H1 (cell line): Measurements from ENCODE around the gene FCER2. TPM values are rescaled to one million over a fixed set of nuclear protein-coding genes. Genes with fewer than 3 reads are reported as not detected.

Source experiments
- CTCF ChIA-PET: fragments of 300-600 bp; sonication (Branson Sonifier 250); formaldehyde crosslinking; loops from one replicate; lab custom pipeline; 2021; ENCODE audit not compliant: partially characterized antibody; lab: Charles Lee
- POLR2A ChIA-PET: fragments of 300-600 bp; sonication (Branson Sonifier 250); formaldehyde crosslinking; loops from one replicate; lab custom pipeline; 2021; ENCODE audit warnings: inconsistent platforms; ENCODE audit not compliant: partially characterized antibody; lab: Charles Lee
- DNase-seq, 2 experiments: peaks; one replicate each; pipeline versions ENCODE4 v3.0.0 to v3.0.0-alpha.2; 2010 to 2022; ENCODE audit warnings: low spot score in 2 of 2, low read depth in 1 of 2, mixed read lengths in 1 of 2
- FAIRE-seq: peaks from 2 replicates; lab custom pipeline; 2011; peaks lifted over from hg19 to GRCh38; lab: Jason Lieb, UNC
- H2AFZ ChIP-seq: 2 replicates; pipeline ENCODE4 v1.8.1; 2012; ENCODE audit warnings: low read length, inconsistent platforms
- H2AK5ac ChIP-seq: 2 replicates; pipeline ENCODE4 v1.6.1; 2013; ENCODE audit warnings: low read depth, low read length
- H2BK120ac ChIP-seq: replicated peaks from 2 replicates; pipeline ENCODE3; 2013; ENCODE audit warnings: low read depth, low read length, inconsistent platforms
- H2BK12ac ChIP-seq: 2 replicates; pipeline ENCODE4 v1.6.1; 2013; ENCODE audit warnings: low read depth, low read length
- H2BK15ac ChIP-seq: 2 replicates; pipeline ENCODE4 v1.6.1; 2013; ENCODE audit warnings: low read length
- H2BK20ac ChIP-seq: 2 replicates; pipeline ENCODE4 v1.6.1; 2013; ENCODE audit warnings: low read length
- H2BK5ac ChIP-seq: 2 replicates; pipeline ENCODE4 v1.6.1; 2013; ENCODE audit warnings: low read depth, low read length
- H3K14ac ChIP-seq: 2 replicates; pipeline ENCODE4 v1.6.1; 2013; ENCODE audit warnings: inconsistent platforms; ENCODE audit not compliant: insufficient read length
- H3K18ac ChIP-seq: 2 replicates; pipeline ENCODE4 v1.6.1; 2013; ENCODE audit warnings: low read length; ENCODE audit errors: extremely low read depth
- H3K23ac ChIP-seq: 2 replicates; pipeline ENCODE4 v1.6.1; 2013; ENCODE audit warnings: inconsistent platforms; ENCODE audit not compliant: insufficient read length
- H3K23me2 ChIP-seq: 2 replicates; pipeline ENCODE4 v1.6.1; 2013; ENCODE audit warnings: low read depth, low read length
- H3K27ac ChIP-seq: 2 replicates; pipeline ENCODE4 v1.6.1; 2011; ENCODE audit warnings: low read depth, low read length, inconsistent platforms
- H3K27me3 ChIP-seq, 4 experiments: replicated peaks in 1 of 4; 1 replicate in 1 of 4; 2 replicates in 3 of 4; pipeline versions ENCODE4 v1.6.1 to v1.8.1; 2011 to 2013; ENCODE audit warnings: low read length in 3 of 4, mild to moderate bottlenecking in 3 of 4, inconsistent platforms in 2 of 4, mixed read lengths in 2 of 4, moderate library complexity in 1 of 4; ENCODE audit not compliant: control insufficient read depth in 3 of 4, insufficient read depth in 3 of 4; ENCODE audit errors: extremely low read depth in 1 of 4
- H3K36me3 ChIP-seq, 4 experiments: 2 replicates each; pipeline versions ENCODE4 v1.6.1 to v1.8.1; 2011 to 2013; ENCODE audit warnings: mild to moderate bottlenecking in 4 of 4, low read length in 3 of 4, moderate library complexity in 2 of 4, control low read depth in 1 of 4, inconsistent platforms in 1 of 4; ENCODE audit not compliant: insufficient read depth in 4 of 4, control insufficient read depth in 2 of 4
- H3K4ac ChIP-seq: replicated peaks from 2 replicates; pipeline ENCODE3; 2013; ENCODE audit warnings: low read length, low read depth, mixed read lengths, inconsistent platforms; ENCODE audit not compliant: insufficient read length
- H3K4me1 ChIP-seq, 4 experiments: replicated peaks in 1 of 4; 1 replicate in 1 of 4; 2 replicates in 3 of 4; pipeline versions ENCODE4 v1.6.1 to v1.8.1; 2011 to 2013; ENCODE audit warnings: low read length in 3 of 4, inconsistent platforms in 2 of 4, mixed read lengths in 1 of 4; ENCODE audit not compliant: insufficient read depth in 4 of 4, control insufficient read depth in 3 of 4
- H3K4me2 ChIP-seq, 2 experiments: 2 replicates each; pipeline versions ENCODE4 v1.6.1 to v1.8.1; 2011 to 2013; ENCODE audit warnings: low read depth in 2 of 2, low read length in 2 of 2, control low read depth in 1 of 2, inconsistent platforms in 1 of 2, mild to moderate bottlenecking in 1 of 2; ENCODE audit not compliant: insufficient read depth in 1 of 2
- H3K4me3 ChIP-seq, 4 experiments: fragments of 200-600, 300-600 bp in 1 of 4; sonication (generic), shearing (Covaris generic), sonication (Bioruptor Twin) in 1 of 4; 2 replicates each; pipeline versions ENCODE4 v1.5.1 to v1.8.1; 2011 to 2016; ENCODE audit warnings: low read length in 4 of 4, low read depth in 3 of 4, control low read depth in 2 of 4, inconsistent platforms in 2 of 4, mild to moderate bottlenecking in 2 of 4, mixed read lengths in 1 of 4, moderate library complexity in 1 of 4; ENCODE audit not compliant: insufficient read depth in 2 of 4; ENCODE audit errors: extremely low read depth in 1 of 4
- H3K56ac ChIP-seq: replicated peaks from 2 replicates; pipeline ENCODE3; 2013; ENCODE audit warnings: low read depth, mild to moderate bottlenecking, mixed read lengths, low read length, inconsistent platforms; ENCODE audit not compliant: insufficient read length
- H3K79me1 ChIP-seq: 2 replicates; pipeline ENCODE4 v1.6.1; 2013; ENCODE audit warnings: low read depth, low read length, control low read depth
- H3K79me2 ChIP-seq, 2 experiments: 2 replicates each; pipeline versions ENCODE4 v1.6.1 to v1.8.1; 2012 to 2013; ENCODE audit warnings: low read length in 2 of 2, mild to moderate bottlenecking in 2 of 2, inconsistent platforms in 1 of 2; ENCODE audit not compliant: insufficient read depth in 2 of 2, control insufficient read depth in 1 of 2
- H3K9ac ChIP-seq, 4 experiments: replicated peaks in 1 of 4; 1 replicate in 1 of 4; 2 replicates in 3 of 4; pipeline versions ENCODE4 v1.6.1 to v1.8.1; 2011 to 2013; ENCODE audit warnings: low read depth in 3 of 4, low read length in 3 of 4, control low read depth in 2 of 4, mild to moderate bottlenecking in 2 of 4, moderate library complexity in 2 of 4, inconsistent platforms in 1 of 4; ENCODE audit errors: extremely low read depth in 1 of 4
- H3K9me3 ChIP-seq, 2 experiments: 2 replicates each; pipeline versions ENCODE4 v1.6.1 to v1.8.1; 2012 to 2013; ENCODE audit warnings: mild to moderate bottlenecking in 2 of 2, moderate library complexity in 2 of 2, control low read depth in 1 of 2, inconsistent platforms in 1 of 2, low read depth in 1 of 2, low read length in 1 of 2, mixed read lengths in 1 of 2; ENCODE audit not compliant: insufficient read depth in 2 of 2
- H4K20me1 ChIP-seq, 2 experiments: replicated peaks in 1 of 2; 2 replicates each; pipeline versions ENCODE3 to v1.8.1; 2011 to 2013; ENCODE audit warnings: inconsistent platforms in 2 of 2, low read length in 2 of 2, mild to moderate bottlenecking in 1 of 2; ENCODE audit not compliant: insufficient read depth in 2 of 2, control insufficient read depth in 1 of 2
- H4K5ac ChIP-seq: 2 replicates; pipeline ENCODE4 v1.6.1; 2013; ENCODE audit warnings: low read length, low read depth, mixed read lengths, inconsistent platforms; ENCODE audit not compliant: insufficient read length
- H4K8ac ChIP-seq: 2 replicates; pipeline ENCODE4 v1.8.0; 2013; ENCODE audit warnings: mild to moderate bottlenecking, moderate library complexity, low read length, inconsistent platforms; ENCODE audit not compliant: insufficient read depth; ENCODE audit errors: extremely low read depth
- H4K91ac ChIP-seq: replicated peaks from 2 replicates; pipeline ENCODE3; 2013; ENCODE audit warnings: low read length, mixed read lengths, inconsistent platforms; ENCODE audit not compliant: insufficient read length
- CHD2 ChIP-seq: IDR thresholded peaks from 2 replicates; pipeline ENCODE4 v1.6.1; 2012; ENCODE audit warnings: low read length, improper control_type of control experiment
- CTCF ChIP-seq, 3 experiments: IDR thresholded peaks; 1 replicate in 2 of 3; 2 replicates in 1 of 3; pipeline versions ENCODE4 v1.5.1 to v1.6.1; 2011; ENCODE audit warnings: low read length in 3 of 3, mild to moderate bottlenecking in 3 of 3, inconsistent platforms in 2 of 3, low read depth in 1 of 3, moderate library complexity in 1 of 3; ENCODE audit not compliant: insufficient read depth in 1 of 3; ENCODE audit errors: control extremely low read depth in 1 of 3
- KDM5A ChIP-seq: fragments of 200-600 bp; IDR thresholded peaks from 2 replicates; pipeline ENCODE4 v1.7.1; 2012; ENCODE audit warnings: mild to moderate bottlenecking, low read length, inconsistent platforms, mixed read lengths
- RNF2 ChIP-seq: fragments of 200-900, 300-1000 bp; sonication (generic); IDR thresholded peaks from 2 replicates; pipeline ENCODE4 v1.7.1; 2016; ENCODE audit warnings: borderline replicate concordance, low read depth, mild to moderate bottlenecking, antibody characterized with exemption, low read length; ENCODE audit not compliant: poor library complexity, severe bottlenecking; ENCODE audit errors: missing control alignments
- RXRA ChIP-seq: IDR thresholded peaks from 2 replicates; pipeline ENCODE4 v1.6.1; 2011; ENCODE audit warnings: low read depth, mild to moderate bottlenecking, low read length, moderate library complexity; ENCODE audit not compliant: insufficient read depth
- USF2 ChIP-seq: IDR thresholded peaks from 2 replicates; pipeline ENCODE4 v1.6.1; 2011; ENCODE audit warnings: low read length, improper control_type of control experiment
- WGBS, 2 experiments: shearing (Covaris generic) in 1 of 2; methylation state at CpG; one replicate each; pipeline versions ENCODE4 v1.1.6 to v1.1.7; 2013 to 2015; ENCODE audit warnings: low lambda C conversion rate in 2 of 2, mixed read lengths in 2 of 2, inconsistent platforms in 1 of 2, low coverage in 1 of 2, missing lambda C conversion rate in 1 of 2; ENCODE audit not compliant: insufficient replicate concordance in 2 of 2, insufficient coverage in 1 of 2, insufficient read length in 1 of 2; ENCODE audit errors: extremely low coverage in 1 of 2, missing lambda C conversion rate in 1 of 2; 5-methylcytosine and 5-hydroxymethylcytosine counted together
- polyA plus RNA-seq, 7 experiments: library from polyadenylated mRNA; depleted of rRNA in 3 of 7; stranded (reverse) in 5 of 7; unstranded in 2 of 7; fragments of >200 nt in 5 of 7; fragments of 200-250 nt in 2 of 7; gene quantifications; 1 replicate in 5 of 7; 2 replicates in 1 of 7; 4 replicates in 1 of 7; pipeline versions ENCODE4 v1.2.1 to v1.2.3, GENCODE V29; 2011 to 2013; ENCODE audit warnings: missing spikeins in 2 of 7, mixed read lengths in 2 of 7
- total RNA-seq: library from RNA; stranded (reverse); fragmentation: NEBNext Ultra II Directional; extraction: Animal tissue kit (Norgen Biotek cat#: 25700); gene quantifications from 2 replicates; pipeline ENCODE4 v1.2.1, GENCODE V29; 2021

The FCER2 gene
- total and polyA plus RNA-seq, 2 of the 8 experiments (the other 6 are each of a cell fraction or from before 2014, with no cell fraction given), result 0.67 TPM; not detected in 1

GRCh38 chr19:7720351-7720750 lies 18.4 kb upstream of the FCER2 start:
- no peak overlapping the region for H3K56ac ChIP-seq
- no peaks in the 10 kb centered on the region for H4K20me1 ChIP-seq
- TF ChIP-seq CHD2, result no peak
- TF ChIP-seq RNF2, result no peak
- TF ChIP-seq KDM5A, result no peak
- TF ChIP-seq CTCF (IDR thresholded peaks at IDR 0.05; ENCODE audit: control extremely low read depth in 1 of 3, insufficient read depth in 1 of 3, low read depth in 1 of 3, low read length in 3 of 3), result no peak
- no peak for TF ChIP-seq USF2
- TF ChIP-seq RXRA, result no peak
- TF ChIP-seq, all 59 proteins: peak for 0
- Histone ChIP-seq H2BK15ac (no peak overlapping the region), H3K18ac (no peak overlapping the region), H3K23me2 (0 out of 2 replicates have a peak, but pooled peaks cover 2% of the 10 kb centered on the region), H2BK120ac (no peak overlapping the region), H3K23ac (no peak overlapping the region), H2BK20ac (no peak overlapping the region), H3K4me1 (no peaks in the 10 kb centered on the region), H4K8ac (no peak overlapping the region), H2AK5ac (no peak overlapping the region), H3K27me3 (no peaks in the 10 kb centered on the region), H2AFZ (no peak overlapping the region), H3K4me3 (no peak overlapping the region), H3K27ac (no peak overlapping the region), H3K4me2 (no peak overlapping the region), H3K79me1 (no peaks in the 10 kb centered on the region), H3K9me3 (peaks cover 0 to 2% of the 10 kb centered on the region in 2 experiments; a peak in 1 of 4 replicates), H3K79me2 (no peaks in the 10 kb centered on the region), H4K91ac (no peak overlapping the region), H2BK12ac (no peak overlapping the region), H3K14ac (no peak overlapping the region), H4K5ac (no peak overlapping the region), H3K9ac (no peak overlapping the region), H3K4ac (no peak overlapping the region), H3K36me3 (no peaks in the 10 kb centered on the region), H2BK5ac (no peak overlapping the region)
- FAIRE-seq, result no peak
- WGBS, 2 experiments, result 86% methylated on average over 6 of the region's 6 CpGs; no CpG with 5 or more reads in 1 of the 2 experiments
- ChIA-PET CTCF (no interaction called here), POLR2A (no interaction called here)
- DNase-seq, result no peak
